Gastrocnemius medialis (tissue), 4 donors: ENCODE results near the gene TCF7L2.

Experiments
- POLR2A ChIP-seq, 2 donors: fragments of 450-650 bp; IDR thresholded peaks; one replicate each; pipeline ENCODE4 v1.6.1; 2017; ENCODE audit warnings: antibody characterized with exemption in 2 of 2, mild to moderate bottlenecking in 2 of 2, moderate library complexity in 2 of 2
- TF ChIP-seq, protein P1 (sequence below), 5 experiments: fragments of 450-650 bp in 3 of 5; fragments of 200-600 bp in 2 of 5; sonication (generic) in 2 of 5; IDR thresholded peaks in 4 of 5; conservative IDR thresholded peaks in 1 of 5; 1 replicate in 4 of 5; 2 replicates in 1 of 5; pipeline ENCODE4 v1.5.1; 2016 to 2019; ENCODE audit warnings: antibody characterized with exemption in 5 of 5, mild to moderate bottlenecking in 3 of 5, moderate library complexity in 3 of 5

GRCh38 chr10:113025487-113025886, 75.4 kb downstream of the TCF7L2 start:
- no peak for TF ChIP-seq POLR2A (IDR thresholded peaks at IDR 0.05)
- TF ChIP-seq, protein P1, sequence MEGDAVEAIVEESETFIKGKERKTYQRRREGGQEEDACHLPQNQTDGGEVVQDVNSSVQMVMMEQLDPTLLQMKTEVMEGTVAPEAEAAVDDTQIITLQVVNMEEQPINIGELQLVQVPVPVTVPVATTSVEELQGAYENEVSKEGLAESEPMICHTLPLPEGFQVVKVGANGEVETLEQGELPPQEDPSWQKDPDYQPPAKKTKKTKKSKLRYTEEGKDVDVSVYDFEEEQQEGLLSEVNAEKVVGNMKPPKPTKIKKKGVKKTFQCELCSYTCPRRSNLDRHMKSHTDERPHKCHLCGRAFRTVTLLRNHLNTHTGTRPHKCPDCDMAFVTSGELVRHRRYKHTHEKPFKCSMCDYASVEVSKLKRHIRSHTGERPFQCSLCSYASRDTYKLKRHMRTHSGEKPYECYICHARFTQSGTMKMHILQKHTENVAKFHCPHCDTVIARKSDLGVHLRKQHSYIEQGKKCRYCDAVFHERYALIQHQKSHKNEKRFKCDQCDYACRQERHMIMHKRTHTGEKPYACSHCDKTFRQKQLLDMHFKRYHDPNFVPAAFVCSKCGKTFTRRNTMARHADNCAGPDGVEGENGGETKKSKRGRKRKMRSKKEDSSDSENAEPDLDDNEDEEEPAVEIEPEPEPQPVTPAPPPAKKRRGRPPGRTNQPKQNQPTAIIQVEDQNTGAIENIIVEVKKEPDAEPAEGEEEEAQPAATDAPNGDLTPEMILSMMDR (IDR thresholded peaks at IDR 0.05 in 4 of 5, conservative IDR thresholded peaks at IDR 0.05 in 1 of 5) = no peak
